Inferior parietal cortex (tissue), 1 donor: ENCODE results near the gene CTLA4.

Experiments
- DNase-seq: peaks from one replicate; pipeline ENCODE4 v3.0.0-alpha.2; 2016; ENCODE audit errors: extremely low spot score

The CTLA4 gene

GRCh38 chr2:203891474-203891873 lies 23.9 kb downstream of the CTLA4 start:
- no peak for DNase-seq

GRCh38 chr2:203892207-203892606 lies 24.6 kb downstream of the CTLA4 start:
- no peak for DNase-seq

- DNase-seq = peak; percentile 63
Measured at GRCh38 chr2:203893401-203893800, 25.8 kb downstream of the CTLA4 start.

- no peak for DNase-seq
Measured at GRCh38 chr2:203893840-203894239, 26.3 kb downstream of the CTLA4 start.

- DNase-seq = no peak
Measured at GRCh38 chr2:203894262-203894661, 26.7 kb downstream of the CTLA4 start.

GRCh38 chr2:203897544-203897943 lies 30.0 kb downstream of the CTLA4 start:
- no peak for DNase-seq

GRCh38 chr2:203898657-203899056 lies 31.1 kb downstream of the CTLA4 start:
- DNase-seq = no peak

GRCh38 chr2:203900253-203900652 lies 32.7 kb downstream of the CTLA4 start:
- DNase-seq = no peak

- DNase-seq = no peak
Measured at GRCh38 chr2:203904022-203904421, 36.5 kb downstream of the CTLA4 start.

- no peak for DNase-seq
Measured at GRCh38 chr2:203905656-203906055, 38.1 kb downstream of the CTLA4 start.

- no peak for DNase-seq
Measured at GRCh38 chr2:203908066-203908796, 40.7 kb downstream of the CTLA4 start.

GRCh38 chr2:203908797-203909185 lies 41.2 kb downstream of the CTLA4 start:
- no peak for DNase-seq

GRCh38 chr2:203909261-203909967 lies 41.8 kb downstream of the CTLA4 start:
- DNase-seq = peak; percentile 80

GRCh38 chr2:203909974-203910373 lies 42.4 kb downstream of the CTLA4 start:
- peak; percentile 50 for DNase-seq

- DNase-seq = no peak
Measured at GRCh38 chr2:203913947-203914346, 46.4 kb downstream of the CTLA4 start.

- DNase-seq = no peak
Measured at GRCh38 chr2:203914546-203915182, 47.1 kb downstream of the CTLA4 start.

- no peak for DNase-seq
Measured at GRCh38 chr2:203915256-203915655, 47.7 kb downstream of the CTLA4 start.

GRCh38 chr2:203916756-203917155 lies 49.2 kb downstream of the CTLA4 start:
- DNase-seq = no peak

- no peak for DNase-seq
Measured at GRCh38 chr2:203918264-203918663, 50.7 kb downstream of the CTLA4 start.

- no peak for DNase-seq
Measured at GRCh38 chr2:203918839-203919238, 51.3 kb downstream of the CTLA4 start.
